ENCODE data around the gene ZNF777. TPM values are rescaled to one million over a fixed set of nuclear protein-coding genes. Genes with fewer than 3 reads are reported as not detected.
A peak's percentile ranks its signal among the peaks of the same experiment; 100 is the strongest.

Gene ZNF777
- 5.7 and 12.6 TPM in 2 replicates for total RNA-seq (2014; rRNA removed; shearing (Covaris generic); ENCODE audit: low replicate concordance)

GRCh38 chr7:149460493-149461277 lies at the start of gene ZNF777:
Gene ZNF777, minus strand, starts transcription at chr7:149461062. Its CDS starts 5,040 bp downstream, at chr7:149456022.
- Histone ChIP-seq H2AFZ (ENCODE audit: low read length) (peak within 1 kb of the TSS; percentile 84), H3K79me2 (ENCODE audit: low read length) (peaks cover 50% of the 10 kb centered on the region)

GRCh38 chr7:149510248-149510647 lies 49.4 kb upstream of the ZNF777 start:
- no peaks in the 10 kb centered on the region for H3K36me3 ChIP-seq (ENCODE audit: insufficient read depth, low read length)
- H3K27me3 ChIP-seq (ENCODE audit: low read length): 0 out of 2 replicates have a peak, but pooled peaks cover 3% of the 10 kb centered on the region
- no peak overlapping the region for H3K4me3 ChIP-seq (ENCODE audit: low read length)
- no peak overlapping the region for H3K4me2 ChIP-seq (ENCODE audit: low read depth, low read length, poor library complexity, severe bottlenecking)
- H3K79me2 ChIP-seq (ENCODE audit: low read length): no peaks in the 10 kb centered on the region
- H4K20me1 ChIP-seq (ENCODE audit: insufficient read depth, low read depth, low read length): no peaks in the 10 kb centered on the region
- no peak overlapping the region for H2AFZ ChIP-seq (ENCODE audit: low read length)
- no peak for DNase-seq
- no peak overlapping the region for H3K27ac ChIP-seq (ENCODE audit: low read length)
- no peak overlapping the region for H3K9ac ChIP-seq (ENCODE audit: low read length)
- H3K9me3 ChIP-seq (ENCODE audit: low read length): peaks cover 20% of the 10 kb centered on the region
- no peaks in the 10 kb centered on the region for H3K9me2 ChIP-seq (replicated peaks; ENCODE audit: insufficient read depth, low read length)
- no peaks in the 10 kb centered on the region for H3K4me1 ChIP-seq (ENCODE audit: low read length)

More at GRCh38 chr7:149460493-149461277, at the start of gene ZNF777:
- H4K20me1 ChIP-seq (ENCODE audit: insufficient read depth, low read depth, low read length): peaks cover 8% of the 10 kb centered on the region; the same call in 1 of the 2 replicates
- H3K4me3 ChIP-seq (ENCODE audit: low read length): peak within 1 kb of the TSS; percentile 80
- H3K27me3 ChIP-seq (ENCODE audit: low read length): no peaks in the 10 kb centered on the region
- peaks cover 24% of the 10 kb centered on the region for H3K4me1 ChIP-seq (ENCODE audit: low read length)
- no peaks in the 10 kb centered on the region for H3K9me2 ChIP-seq (replicated peaks; ENCODE audit: insufficient read depth, low read length)
- 0 out of 2 replicates have a peak, but pooled peaks cover 1% of the 10 kb centered on the region for H3K36me3 ChIP-seq (ENCODE audit: insufficient read depth, low read length)
- peak within 1 kb of the TSS; percentile 84 for H3K4me2 ChIP-seq (ENCODE audit: low read depth, low read length, poor library complexity, severe bottlenecking)
- H3K9ac ChIP-seq (ENCODE audit: low read length): peak within 1 kb of the TSS; percentile 81
- peak; percentile 95 for DNase-seq
- no peaks in the 10 kb centered on the region for H3K9me3 ChIP-seq (ENCODE audit: low read length)
- no peak within 1 kb of the TSS for H3K27ac ChIP-seq (ENCODE audit: low read length)

GRCh38 chr7:149509774-149510173 lies 48.9 kb upstream of the ZNF777 start:
- Histone ChIP-seq H2AFZ (ENCODE audit: low read length) (no peak overlapping the region), H3K79me2 (ENCODE audit: low read length) (no peaks in the 10 kb centered on the region), H4K20me1 (ENCODE audit: insufficient read depth, low read depth, low read length) (no peaks in the 10 kb centered on the region), H3K9me3 (ENCODE audit: low read length) (peaks cover 20% of the 10 kb centered on the region), H3K9me2 (replicated peaks; ENCODE audit: insufficient read depth, low read length) (no peaks in the 10 kb centered on the region), H3K27me3 (ENCODE audit: low read length) (0 out of 2 replicates have a peak, but pooled peaks cover 3% of the 10 kb centered on the region), H3K4me3 (ENCODE audit: low read length) (no peak overlapping the region), H3K27ac (ENCODE audit: low read length) (no peak overlapping the region), H3K9ac (ENCODE audit: low read length) (no peak overlapping the region), H3K4me2 (ENCODE audit: low read depth, low read length, poor library complexity, severe bottlenecking) (no peak overlapping the region), H3K4me1 (ENCODE audit: low read length) (no peaks in the 10 kb centered on the region), H3K36me3 (ENCODE audit: insufficient read depth, low read length) (no peaks in the 10 kb centered on the region)
- DNase-seq: no peak

GRCh38 chr7:149505551-149505950 lies 44.7 kb upstream of the ZNF777 start:
- H3K9ac ChIP-seq (ENCODE audit: low read length): no peak overlapping the region
- H3K9me2 ChIP-seq (replicated peaks; ENCODE audit: insufficient read depth, low read length): no peaks in the 10 kb centered on the region
- H3K9me3 ChIP-seq (ENCODE audit: low read length): peaks cover 20% of the 10 kb centered on the region
- H3K27me3 ChIP-seq (ENCODE audit: low read length): 0 out of 2 replicates have a peak, but pooled peaks cover 3% of the 10 kb centered on the region
- no peak overlapping the region for H2AFZ ChIP-seq (ENCODE audit: low read length)
- H3K36me3 ChIP-seq (ENCODE audit: insufficient read depth, low read length): no peaks in the 10 kb centered on the region
- no peaks in the 10 kb centered on the region for H4K20me1 ChIP-seq (ENCODE audit: insufficient read depth, low read depth, low read length)
- no peak overlapping the region for H3K4me2 ChIP-seq (ENCODE audit: low read depth, low read length, poor library complexity, severe bottlenecking)
- no peak overlapping the region for H3K4me3 ChIP-seq (ENCODE audit: low read length)
- no peaks in the 10 kb centered on the region for H3K79me2 ChIP-seq (ENCODE audit: low read length)
- no peaks in the 10 kb centered on the region for H3K4me1 ChIP-seq (ENCODE audit: low read length)
- no peak overlapping the region for H3K27ac ChIP-seq (ENCODE audit: low read length)
- peak; percentile 11 for DNase-seq

GRCh38 chr7:149501651-149502050 lies 40.8 kb upstream of the ZNF777 start:
- no peak for DNase-seq
- Histone ChIP-seq H3K36me3 (ENCODE audit: insufficient read depth, low read length) (no peaks in the 10 kb centered on the region), H3K9me2 (replicated peaks; ENCODE audit: insufficient read depth, low read length) (no peaks in the 10 kb centered on the region), H2AFZ (ENCODE audit: low read length) (no peak overlapping the region), H3K27ac (ENCODE audit: low read length) (no peak overlapping the region), H3K4me1 (ENCODE audit: low read length) (peaks cover 6% of the 10 kb centered on the region), H3K79me2 (ENCODE audit: low read length) (peaks cover 5% of the 10 kb centered on the region), H4K20me1 (ENCODE audit: insufficient read depth, low read depth, low read length) (no peaks in the 10 kb centered on the region), H3K4me2 (ENCODE audit: low read depth, low read length, poor library complexity, severe bottlenecking) (no peak overlapping the region), H3K9me3 (ENCODE audit: low read length) (no peaks in the 10 kb centered on the region), H3K9ac (ENCODE audit: low read length) (no peak overlapping the region), H3K4me3 (ENCODE audit: low read length) (no peak overlapping the region), H3K27me3 (ENCODE audit: low read length) (0 out of 2 replicates have a peak, but pooled peaks cover 3% of the 10 kb centered on the region)

- H2AFZ ChIP-seq (ENCODE audit: low read length): no peak overlapping the region
- no peaks in the 10 kb centered on the region for H3K36me3 ChIP-seq (ENCODE audit: insufficient read depth, low read length)
- H3K4me3 ChIP-seq (ENCODE audit: low read length): no peak overlapping the region
- H3K4me2 ChIP-seq (ENCODE audit: low read depth, low read length, poor library complexity, severe bottlenecking): no peak overlapping the region
- no peak overlapping the region for H3K27ac ChIP-seq (ENCODE audit: low read length)
- H3K79me2 ChIP-seq (ENCODE audit: low read length): peaks cover 13% of the 10 kb centered on the region
- H3K9me2 ChIP-seq (replicated peaks; ENCODE audit: insufficient read depth, low read length): no peaks in the 10 kb centered on the region
- DNase-seq: no peak
- H4K20me1 ChIP-seq (ENCODE audit: insufficient read depth, low read depth, low read length): no peaks in the 10 kb centered on the region
- H3K9ac ChIP-seq (ENCODE audit: low read length): no peak overlapping the region
- no peaks in the 10 kb centered on the region for H3K27me3 ChIP-seq (ENCODE audit: low read length)
- H3K4me1 ChIP-seq (ENCODE audit: low read length): peaks cover 11% of the 10 kb centered on the region
- H3K9me3 ChIP-seq (ENCODE audit: low read length): no peaks in the 10 kb centered on the region
Measured at GRCh38 chr7:149500910-149501309, 40.0 kb upstream of the ZNF777 start.

GRCh38 chr7:149500201-149500600 lies 39.3 kb upstream of the ZNF777 start:
- DNase-seq: no peak
- H3K4me1 ChIP-seq (ENCODE audit: low read length): peaks cover 18% of the 10 kb centered on the region
- H3K4me2 ChIP-seq (ENCODE audit: low read depth, low read length, poor library complexity, severe bottlenecking): no peak overlapping the region
- H3K9me2 ChIP-seq (replicated peaks; ENCODE audit: insufficient read depth, low read length): no peaks in the 10 kb centered on the region
- H3K9ac ChIP-seq (ENCODE audit: low read length): no peak overlapping the region
- H2AFZ ChIP-seq (ENCODE audit: low read length): no peak overlapping the region
- no peaks in the 10 kb centered on the region for H3K9me3 ChIP-seq (ENCODE audit: low read length)
- no peak overlapping the region for H3K27ac ChIP-seq (ENCODE audit: low read length)
- H3K27me3 ChIP-seq (ENCODE audit: low read length): no peaks in the 10 kb centered on the region
- H3K4me3 ChIP-seq (ENCODE audit: low read length): no peak overlapping the region
- no peaks in the 10 kb centered on the region for H3K36me3 ChIP-seq (ENCODE audit: insufficient read depth, low read length)
- peaks cover 20% of the 10 kb centered on the region for H3K79me2 ChIP-seq (ENCODE audit: low read length)
- H4K20me1 ChIP-seq (ENCODE audit: insufficient read depth, low read depth, low read length): peaks cover 2% of the 10 kb centered on the region

GRCh38 chr7:149498811-149499210 lies 37.9 kb upstream of the ZNF777 start:
- Histone ChIP-seq H3K9ac (ENCODE audit: low read length) (no peak overlapping the region), H3K4me2 (ENCODE audit: low read depth, low read length, poor library complexity, severe bottlenecking) (no peak overlapping the region), H3K36me3 (ENCODE audit: insufficient read depth, low read length) (no peaks in the 10 kb centered on the region), H3K4me1 (ENCODE audit: low read length) (peaks cover 19% of the 10 kb centered on the region), H3K4me3 (ENCODE audit: low read length) (no peak overlapping the region), H4K20me1 (ENCODE audit: insufficient read depth, low read depth, low read length) (peaks cover 7% of the 10 kb centered on the region), H3K27ac (ENCODE audit: low read length) (no peak overlapping the region), H3K9me2 (replicated peaks; ENCODE audit: insufficient read depth, low read length) (no peaks in the 10 kb centered on the region), H2AFZ (ENCODE audit: low read length) (no peak overlapping the region), H3K27me3 (ENCODE audit: low read length) (no peaks in the 10 kb centered on the region), H3K79me2 (ENCODE audit: low read length) (peaks cover 27% of the 10 kb centered on the region), H3K9me3 (ENCODE audit: low read length) (no peaks in the 10 kb centered on the region)
- DNase-seq: no peak

Data from Karpas-422 (cell line).